B cell (primary cell): ENCODE results near the gene MTHFD2L. TPM values are rescaled to one million over a fixed set of nuclear protein-coding genes. Genes with fewer than 3 reads are reported as not detected.

Source experiments
- ATAC-seq: fragments of 200-7000 bp; cut with Tn5 transposase; one replicate; pipeline ENCODE4 v1.10.0; 2021; ENCODE audit warnings: low read depth, mild to moderate bottlenecking, moderate number of reproducible peaks, moderate library complexity
- CTCF ChIA-PET: fragments of 350-600 bp; sonication (Branson Sonifier 250); formaldehyde crosslinking; loops from one replicate; lab custom pipeline; 2021; ENCODE audit warnings: antibody characterized with exemption, inconsistent platforms; lab: Charles Lee
- POLR2A ChIA-PET: fragments of 350-600 bp; sonication (Branson Sonifier 250); formaldehyde crosslinking; loops from one replicate; lab custom pipeline; 2021; ENCODE audit warnings: antibody characterized with exemption; lab: Charles Lee
- DNase-seq: peaks from one replicate; pipeline ENCODE4 v3.0.0; 2013
- H2AFZ ChIP-seq: 2 replicates; pipeline ENCODE4 v1.6.1; 2012; ENCODE audit warnings: mild to moderate bottlenecking, low read depth, low read length; ENCODE audit not compliant: insufficient read depth, poor library complexity, severe bottlenecking
- H3K27ac ChIP-seq, 2 donors: 1 replicate in 1 of 2; 2 replicates in 1 of 2; pipeline ENCODE4 v1.5.1; 2012 to 2013; ENCODE audit warnings: low read length in 2 of 2, mild to moderate bottlenecking in 2 of 2, moderate library complexity in 1 of 2
- H3K27me3 ChIP-seq, 4 experiments: fragments of 200-600 bp in 1 of 4; sonication (generic) in 1 of 4; replicated peaks in 1 of 4; 1 replicate in 2 of 4; 2 replicates in 2 of 4; pipeline versions ENCODE4 v1.6.1 to v1.7.0; 2013 to 2016; ENCODE audit warnings: low read length in 3 of 4, mild to moderate bottlenecking in 2 of 4, mixed read lengths in 1 of 4, moderate library complexity in 1 of 4; ENCODE audit not compliant: insufficient read depth in 4 of 4, control insufficient read depth in 3 of 4; ENCODE audit errors: control extremely low read depth in 1 of 4
- H3K36me3 ChIP-seq, 2 experiments: replicated peaks in 1 of 2; 1 replicate in 1 of 2; 2 replicates in 1 of 2; pipeline versions ENCODE4 v1.6.1 to v1.7.1; 2013; ENCODE audit warnings: low read length in 1 of 2; ENCODE audit not compliant: insufficient read depth in 2 of 2, control insufficient read depth in 1 of 2; ENCODE audit errors: control extremely low read depth in 1 of 2, extremely low read depth in 1 of 2
- H3K4me1 ChIP-seq, 2 donors: fragments of 200-600 bp in 1 of 2; sonication (generic) in 1 of 2; 1 replicate in 1 of 2; 2 replicates in 1 of 2; pipeline versions ENCODE4 v1.5.1 to v1.6.1; 2013 to 2017; ENCODE audit warnings: low read length in 2 of 2; ENCODE audit not compliant: control insufficient read depth in 2 of 2, insufficient read depth in 2 of 2
- H3K4me2 ChIP-seq: replicated peaks from 2 replicates; pipeline ENCODE3; 2012; ENCODE audit warnings: mild to moderate bottlenecking, low read depth, low read length; ENCODE audit not compliant: poor library complexity, severe bottlenecking
- H3K4me3 ChIP-seq, 5 experiments: fragments of 200-600 bp in 1 of 5; sonication (generic) in 1 of 5; 1 replicate in 3 of 5; 2 replicates in 2 of 5; pipeline versions ENCODE4 v1.5.1 to v1.7.0; 2011 to 2016; ENCODE audit warnings: low read length in 4 of 5, mild to moderate bottlenecking in 4 of 5, low read depth in 2 of 5, control low read depth in 1 of 5, moderate library complexity in 1 of 5; ENCODE audit not compliant: insufficient read depth in 1 of 5; ENCODE audit errors: control extremely low read depth in 1 of 5, extremely low read depth in 1 of 5
- H3K79me2 ChIP-seq: fragments of 200-600 bp; sonication (generic); one replicate; pipeline ENCODE4 v1.6.0; 2016; ENCODE audit warnings: low read length; ENCODE audit not compliant: control insufficient read depth, insufficient read depth
- H3K9ac ChIP-seq: fragments of 200-600 bp; sonication (generic); 2 replicates; pipeline ENCODE4 v1.6.1; 2017; ENCODE audit warnings: mild to moderate bottlenecking, low read length, moderate library complexity
- H3K9me3 ChIP-seq, 3 donors: one replicate each; pipeline versions ENCODE4 v1.6.1 to v1.7.1; 2013; ENCODE audit warnings: low read length in 2 of 3; ENCODE audit not compliant: control insufficient read depth in 2 of 3, insufficient read depth in 1 of 3; ENCODE audit errors: control extremely low read depth in 1 of 3
- H4K20me1 ChIP-seq: 2 replicates; pipeline ENCODE4 v1.6.0; 2012; ENCODE audit warnings: mild to moderate bottlenecking, low read length; ENCODE audit not compliant: insufficient read depth, control insufficient read depth, poor library complexity, severe bottlenecking
- H3K27ac Mint-ChIP-seq: one replicate; pipeline ENCODE4 v1.8.0; 2021; ENCODE audit warnings: mixed read lengths
- H3K27me3 Mint-ChIP-seq: one replicate; pipeline ENCODE4 v1.8.0; 2021; ENCODE audit warnings: mixed read lengths
- H3K4me1 Mint-ChIP-seq: one replicate; pipeline ENCODE4 v1.8.0; 2021; ENCODE audit warnings: mixed read lengths
- H3K4me3 Mint-ChIP-seq: one replicate; pipeline ENCODE4 v1.8.0; 2021; ENCODE audit warnings: mixed read lengths
- H3K9me3 Mint-ChIP-seq: one replicate; pipeline ENCODE4 v1.8.0; 2022; ENCODE audit warnings: mixed read lengths; ENCODE audit not compliant: insufficient read depth
- EZH2 ChIP-seq: IDR thresholded peaks from 2 replicates; pipeline ENCODE4 v1.6.1; 2012; ENCODE audit warnings: borderline replicate concordance, low read depth, mild to moderate bottlenecking, moderate library complexity, low read length; ENCODE audit not compliant: insufficient read depth, poor library complexity, severe bottlenecking
- WGBS: methylation state at CpG from one replicate; pipeline ENCODE4 v1.1.5; 2013; ENCODE audit warnings: missing lambda C conversion rate; ENCODE audit not compliant: insufficient coverage; 5-methylcytosine and 5-hydroxymethylcytosine counted together
- intact Hi-C: fragments of 100-400 bp; cut with micrococcal nuclease; formaldehyde crosslinking; loops from one replicate; pipeline ENCODE4 v1.10.0; 2022
- polyA plus RNA-seq: library from polyadenylated mRNA; depleted of rRNA; stranded (reverse); fragments of >200 nt; gene quantifications from 2 replicates; pipeline ENCODE4 v1.2.3, GENCODE V29; 2012
- total RNA-seq, 2 donors: library from RNA; stranded (reverse); fragments of 120-200 nt in 1 of 2; gene quantifications; 1 replicate in 1 of 2; 2 replicates in 1 of 2; pipeline versions ENCODE4 v1.2.3 to v1.2.4, GENCODE V29; 2013 to 2022
- TF ChIP-seq, protein P1 (sequence below): fragments of 200-600 bp; IDR thresholded peaks from one replicate; pipeline ENCODE4 v1.8.0; 2022; ENCODE audit warnings: antibody characterized with exemption, mild to moderate bottlenecking

The MTHFD2L gene
- total and polyA plus RNA-seq, 2 donors (not counting 1 experiment from before 2014, with no cell fraction given) = 5.5 to 12.6 TPM

DNA sequence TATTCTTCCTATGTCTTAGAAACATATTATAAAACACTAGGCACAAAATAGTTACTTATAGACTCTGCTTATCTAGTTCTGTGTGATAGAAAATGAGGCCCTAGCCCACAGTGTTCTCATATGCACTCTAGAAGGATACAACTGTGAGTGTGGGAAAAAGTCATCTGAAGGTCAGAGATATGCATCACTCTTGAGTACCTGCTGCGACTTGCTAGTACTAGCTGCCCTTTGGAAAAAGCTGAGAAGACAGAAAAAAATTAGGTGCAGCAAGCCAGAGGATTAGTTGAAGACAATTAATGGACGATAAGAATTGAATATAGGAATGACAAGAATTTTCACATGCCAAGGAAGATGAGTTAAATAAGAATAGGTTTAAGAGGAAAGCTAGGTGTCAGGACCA lies 61.3 kb downstream of the MTHFD2L start:
- Mint-ChIP-seq H3K27me3 (no peaks in the 10 kb centered on the region), H3K4me1 (peaks cover 5% of the 10 kb centered on the region), H3K27ac (no peak overlapping the region), H3K4me3 (no peak overlapping the region), H3K9me3 (no peaks in the 10 kb centered on the region)
- Histone ChIP-seq H3K27me3 (no peaks in the 10 kb centered on the region), H3K4me2 (no peak overlapping the region), H3K36me3 (no peaks in the 10 kb centered on the region), H3K27ac (no peak overlapping the region), H3K4me3 (no peak overlapping the region), H3K9me3 (no peaks in the 10 kb centered on the region), H3K79me2 (no peaks in the 10 kb centered on the region), H4K20me1 (no peaks in the 10 kb centered on the region), H2AFZ (no peak overlapping the region), H3K9ac (no peak overlapping the region), H3K4me1 (no peaks in the 10 kb centered on the region)
- no peak for DNase-seq
- ATAC-seq = no peak
- CTCF ChIA-PET = interaction anchor here (1.3 to 1.9 kb wide), 2 partner anchors 9 to 21 kb away, joined by 5 to 6 read pairs; no protein-coding TSS in a partner anchor
- intact Hi-C loops = no loop called here
- TF ChIP-seq, protein P1, sequence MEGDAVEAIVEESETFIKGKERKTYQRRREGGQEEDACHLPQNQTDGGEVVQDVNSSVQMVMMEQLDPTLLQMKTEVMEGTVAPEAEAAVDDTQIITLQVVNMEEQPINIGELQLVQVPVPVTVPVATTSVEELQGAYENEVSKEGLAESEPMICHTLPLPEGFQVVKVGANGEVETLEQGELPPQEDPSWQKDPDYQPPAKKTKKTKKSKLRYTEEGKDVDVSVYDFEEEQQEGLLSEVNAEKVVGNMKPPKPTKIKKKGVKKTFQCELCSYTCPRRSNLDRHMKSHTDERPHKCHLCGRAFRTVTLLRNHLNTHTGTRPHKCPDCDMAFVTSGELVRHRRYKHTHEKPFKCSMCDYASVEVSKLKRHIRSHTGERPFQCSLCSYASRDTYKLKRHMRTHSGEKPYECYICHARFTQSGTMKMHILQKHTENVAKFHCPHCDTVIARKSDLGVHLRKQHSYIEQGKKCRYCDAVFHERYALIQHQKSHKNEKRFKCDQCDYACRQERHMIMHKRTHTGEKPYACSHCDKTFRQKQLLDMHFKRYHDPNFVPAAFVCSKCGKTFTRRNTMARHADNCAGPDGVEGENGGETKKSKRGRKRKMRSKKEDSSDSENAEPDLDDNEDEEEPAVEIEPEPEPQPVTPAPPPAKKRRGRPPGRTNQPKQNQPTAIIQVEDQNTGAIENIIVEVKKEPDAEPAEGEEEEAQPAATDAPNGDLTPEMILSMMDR = no peak
- TF ChIP-seq EZH2 = no peak
- WGBS = 100% methylated on average over 2 of the region's 2 CpGs
- POLR2A ChIA-PET = no interaction called here

DNA sequence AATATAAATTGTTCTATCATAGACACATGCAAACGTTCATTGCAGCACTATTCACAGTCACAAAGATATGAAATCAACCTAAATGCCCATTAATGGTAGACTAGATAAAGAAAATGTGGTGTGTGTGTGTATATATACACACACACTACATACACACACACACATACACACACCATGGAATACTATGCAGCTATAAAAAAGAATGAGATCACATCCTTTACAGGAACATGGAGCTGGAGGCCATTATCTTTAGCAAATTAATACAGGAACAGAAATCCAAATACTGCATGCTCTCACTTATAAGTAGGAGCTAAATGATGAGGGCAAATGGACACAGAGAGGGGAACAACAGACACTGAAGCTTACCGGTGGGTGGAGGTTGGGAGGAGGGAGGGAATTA lies 65.2 kb downstream of the MTHFD2L start:
- Histone ChIP-seq H3K36me3 (no peaks in the 10 kb centered on the region), H3K9ac (no peak overlapping the region), H3K9me3 (no peaks in the 10 kb centered on the region), H3K27ac (no peak overlapping the region), H4K20me1 (no peaks in the 10 kb centered on the region), H3K4me2 (no peak overlapping the region), H3K4me3 (no peak overlapping the region), H2AFZ (no peak overlapping the region), H3K27me3 (no peaks in the 10 kb centered on the region), H3K79me2 (no peaks in the 10 kb centered on the region), H3K4me1 (no peaks in the 10 kb centered on the region)
- no CpG with 5 or more reads among the region's 2 CpGs for WGBS
- peaks cover 5% of the 10 kb centered on the region for H3K4me1 Mint-ChIP-seq
- H3K4me3 Mint-ChIP-seq = no peak overlapping the region
- DNase-seq (no peak), ATAC-seq (no peak)
- no peak overlapping the region for H3K27ac Mint-ChIP-seq
- H3K27me3 Mint-ChIP-seq = no peaks in the 10 kb centered on the region
- intact Hi-C loops = no loop called here
- ChIA-PET CTCF (interaction anchor here (1.0 kb wide), 2 partner anchors 8 to 13 kb away, joined by 3 to 4 read pairs; no protein-coding TSS in a partner anchor), POLR2A (no interaction called here)
- no peaks in the 10 kb centered on the region for H3K9me3 Mint-ChIP-seq
- TF ChIP-seq, protein P1 = no peak
- TF ChIP-seq EZH2 = no peak
